ENCODE results near the gene ATXN7L3. TPM values are rescaled to one million over a fixed set of nuclear protein-coding genes. Genes with fewer than 3 reads are reported as not detected.

The ATXN7L3 gene
- total RNA-seq, 1 experiment from 2014 or later, result 59.3 TPM

- Histone ChIP-seq H3K79me2 (ENCODE audit: low read depth) (peaks cover 7% of the 10 kb centered on the region), H3K36me3 (ENCODE audit: low read depth) (peaks cover 37% of the 10 kb centered on the region), H2AFZ (no peak overlapping the region), H3K9me3 (ENCODE audit: insufficient read depth, low read depth) (no peaks in the 10 kb centered on the region), H3K4me3 (no peak overlapping the region), H3K9me2 (ENCODE audit: insufficient read depth) (no peaks in the 10 kb centered on the region), H3K4me2 (no peak overlapping the region), H3K27ac (no peak overlapping the region), H4K20me1 (ENCODE audit: insufficient read depth) (no peaks in the 10 kb centered on the region), H3F3A (ENCODE audit: insufficient read depth, low read depth) (peaks cover 36% of the 10 kb centered on the region), H3K4me1 (replicated peaks; ENCODE audit: insufficient read depth) (peaks cover 21% of the 10 kb centered on the region), H3K27me3 (ENCODE audit: insufficient read depth, low read depth) (no peaks in the 10 kb centered on the region)
- no peak for TF ChIP-seq EZH2 (IDR thresholded peaks at IDR 0.05; ENCODE audit: low read depth)
- TF ChIP-seq, protein P1, sequence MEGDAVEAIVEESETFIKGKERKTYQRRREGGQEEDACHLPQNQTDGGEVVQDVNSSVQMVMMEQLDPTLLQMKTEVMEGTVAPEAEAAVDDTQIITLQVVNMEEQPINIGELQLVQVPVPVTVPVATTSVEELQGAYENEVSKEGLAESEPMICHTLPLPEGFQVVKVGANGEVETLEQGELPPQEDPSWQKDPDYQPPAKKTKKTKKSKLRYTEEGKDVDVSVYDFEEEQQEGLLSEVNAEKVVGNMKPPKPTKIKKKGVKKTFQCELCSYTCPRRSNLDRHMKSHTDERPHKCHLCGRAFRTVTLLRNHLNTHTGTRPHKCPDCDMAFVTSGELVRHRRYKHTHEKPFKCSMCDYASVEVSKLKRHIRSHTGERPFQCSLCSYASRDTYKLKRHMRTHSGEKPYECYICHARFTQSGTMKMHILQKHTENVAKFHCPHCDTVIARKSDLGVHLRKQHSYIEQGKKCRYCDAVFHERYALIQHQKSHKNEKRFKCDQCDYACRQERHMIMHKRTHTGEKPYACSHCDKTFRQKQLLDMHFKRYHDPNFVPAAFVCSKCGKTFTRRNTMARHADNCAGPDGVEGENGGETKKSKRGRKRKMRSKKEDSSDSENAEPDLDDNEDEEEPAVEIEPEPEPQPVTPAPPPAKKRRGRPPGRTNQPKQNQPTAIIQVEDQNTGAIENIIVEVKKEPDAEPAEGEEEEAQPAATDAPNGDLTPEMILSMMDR (conservative IDR thresholded peaks at IDR 0.05), result no peak
- CTCF ChIA-PET, result no interaction called here
- no TSS peak for BruUV-seq (replicated peaks)
- DNase-seq, result no peak
- POLR2A ChIA-PET (ENCODE audit: unreplicated experiment), result interaction anchor here (0.7 kb wide), 1 partner anchor 412 kb away, joined by 3 read pairs; no protein-coding TSS in a partner anchor
- intact Hi-C loops (cut with micrococcal nuclease; ENCODE audit: unreplicated experiment), result no loop called here
These were observed 11.9 kb upstream of the ATXN7L3 start for GRCh38 chr17:44211281-44212265.

DNA sequence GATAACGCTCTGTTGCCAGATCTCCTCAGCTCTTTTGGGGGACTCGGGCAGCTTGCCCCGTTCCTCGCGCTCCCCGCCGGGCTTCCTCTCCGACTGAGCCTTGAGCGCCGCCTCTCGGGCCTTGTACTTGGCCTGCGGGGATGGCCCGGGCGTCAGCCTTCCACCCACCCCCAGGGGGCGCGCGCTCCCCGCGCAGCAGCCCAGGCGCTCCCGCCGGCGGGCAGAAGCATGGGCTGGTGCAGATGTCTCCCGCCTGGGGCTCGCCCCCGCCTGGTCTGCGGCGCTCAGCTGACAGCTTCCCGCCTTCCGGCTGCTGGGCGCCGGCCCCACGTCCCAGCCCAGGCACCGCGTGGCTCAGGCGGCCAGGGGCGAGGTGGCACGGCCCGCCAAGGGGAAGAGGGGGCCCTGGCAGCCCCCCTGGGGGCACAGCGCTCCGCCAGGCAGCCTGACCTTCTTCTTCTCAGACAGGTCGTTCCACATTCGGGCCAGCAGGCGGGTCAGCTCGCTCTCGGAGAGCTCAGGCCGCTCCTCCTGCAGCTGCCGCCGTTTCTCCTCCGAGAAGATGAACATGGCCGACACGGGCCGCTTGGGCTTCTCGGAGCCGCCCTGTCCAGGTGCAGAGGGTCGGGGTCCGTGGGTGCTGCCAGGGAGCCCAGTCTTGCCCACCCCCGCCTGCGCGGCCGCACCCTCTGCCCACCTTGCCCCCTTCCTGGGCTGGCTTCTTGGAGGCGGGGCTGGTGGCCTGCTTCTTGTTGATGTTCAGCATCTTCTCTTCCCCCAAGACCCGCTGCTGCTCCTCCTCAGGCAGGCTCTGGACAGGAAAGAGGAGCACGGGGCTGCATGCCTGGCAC is 10.9 kb upstream of the ATXN7L3 start:
- BruUV-seq (replicated peaks), result no TSS peak
- H3K27ac ChIP-seq, result no peak overlapping the region
- H2AFZ ChIP-seq, result no peak overlapping the region
- no peaks in the 10 kb centered on the region for H4K20me1 ChIP-seq (ENCODE audit: insufficient read depth)
- H3K4me3 ChIP-seq, result no peak overlapping the region
- no peaks in the 10 kb centered on the region for H3K79me2 ChIP-seq (ENCODE audit: low read depth)
- no peak for TF ChIP-seq EZH2 (IDR thresholded peaks at IDR 0.05; ENCODE audit: low read depth)
- TF ChIP-seq, protein P1 (conservative IDR thresholded peaks at IDR 0.05), result no peak; the same call in 1 of the 2 replicates
- peaks cover 21% of the 10 kb centered on the region for H3K4me1 ChIP-seq (replicated peaks; ENCODE audit: insufficient read depth)
- H3K27me3 ChIP-seq (ENCODE audit: insufficient read depth, low read depth), result no peaks in the 10 kb centered on the region
- POLR2A ChIA-PET (ENCODE audit: unreplicated experiment), result interaction anchor here (0.6 to 0.7 kb wide), 2 partner anchors 25 to 413 kb away, joined by 3 to 7 read pairs; no protein-coding TSS in a partner anchor
- CTCF ChIA-PET, result no interaction called here
- H3K4me2 ChIP-seq, result no peak overlapping the region
- H3F3A ChIP-seq (ENCODE audit: insufficient read depth, low read depth), result peaks cover 33% of the 10 kb centered on the region
- H3K36me3 ChIP-seq (ENCODE audit: low read depth), result peaks cover 27% of the 10 kb centered on the region
- intact Hi-C loops (cut with micrococcal nuclease; ENCODE audit: unreplicated experiment), result no loop called here
- no peaks in the 10 kb centered on the region for H3K9me2 ChIP-seq (ENCODE audit: insufficient read depth)
- DNase-seq, result no peak
- no peaks in the 10 kb centered on the region for H3K9me3 ChIP-seq (ENCODE audit: insufficient read depth, low read depth)

GRCh38 chr17:44209786-44210341 is 10.2 kb upstream of the ATXN7L3 start:
- H3K27ac ChIP-seq, result peak overlapping the region; percentile 32; the same call in 1 of the 2 replicates
- ChIA-PET CTCF (no interaction called here), POLR2A (ENCODE audit: unreplicated experiment) (interaction anchor here (0.6 kb wide), 1 partner anchor 25 kb away, joined by 7 read pairs; no protein-coding TSS in a partner anchor)
- intact Hi-C loops (cut with micrococcal nuclease; ENCODE audit: unreplicated experiment), result no loop called here
- no peak overlapping the region for H3K4me2 ChIP-seq
- H3K79me2 ChIP-seq (ENCODE audit: low read depth), result no peaks in the 10 kb centered on the region
- TF ChIP-seq, protein P1 (conservative IDR thresholded peaks at IDR 0.05), result no peak
- no peak for TF ChIP-seq EZH2 (IDR thresholded peaks at IDR 0.05; ENCODE audit: low read depth)
- BruUV-seq (replicated peaks), result no TSS peak
- no peak overlapping the region for H3K4me3 ChIP-seq
- no peaks in the 10 kb centered on the region for H4K20me1 ChIP-seq (ENCODE audit: insufficient read depth)
- H2AFZ ChIP-seq, result no peak overlapping the region
- H3K9me2 ChIP-seq (ENCODE audit: insufficient read depth), result no peaks in the 10 kb centered on the region
- no peak for DNase-seq
- H3F3A ChIP-seq (ENCODE audit: insufficient read depth, low read depth), result peaks cover 39% of the 10 kb centered on the region
- peaks cover 22% of the 10 kb centered on the region for H3K36me3 ChIP-seq (ENCODE audit: low read depth)
- H3K9me3 ChIP-seq (ENCODE audit: insufficient read depth, low read depth), result no peaks in the 10 kb centered on the region
- H3K4me1 ChIP-seq (replicated peaks; ENCODE audit: insufficient read depth), result peaks cover 21% of the 10 kb centered on the region
- no peaks in the 10 kb centered on the region for H3K27me3 ChIP-seq (ENCODE audit: insufficient read depth, low read depth)

Measured in PC-9 (cell line).